B cell (primary cell): ENCODE measurements around the gene ZNF277.

Experiments used
- EZH2 ChIP-seq: IDR thresholded peaks from 2 replicates; pipeline ENCODE4 v1.6.1; 2012; ENCODE audit warnings: borderline replicate concordance, low read depth, mild to moderate bottlenecking, moderate library complexity, low read length; ENCODE audit not compliant: insufficient read depth, poor library complexity, severe bottlenecking
- TF ChIP-seq, protein P1 (sequence below): fragments of 200-600 bp; IDR thresholded peaks from one replicate; pipeline ENCODE4 v1.8.0; 2022; ENCODE audit warnings: antibody characterized with exemption, mild to moderate bottlenecking

DNA sequence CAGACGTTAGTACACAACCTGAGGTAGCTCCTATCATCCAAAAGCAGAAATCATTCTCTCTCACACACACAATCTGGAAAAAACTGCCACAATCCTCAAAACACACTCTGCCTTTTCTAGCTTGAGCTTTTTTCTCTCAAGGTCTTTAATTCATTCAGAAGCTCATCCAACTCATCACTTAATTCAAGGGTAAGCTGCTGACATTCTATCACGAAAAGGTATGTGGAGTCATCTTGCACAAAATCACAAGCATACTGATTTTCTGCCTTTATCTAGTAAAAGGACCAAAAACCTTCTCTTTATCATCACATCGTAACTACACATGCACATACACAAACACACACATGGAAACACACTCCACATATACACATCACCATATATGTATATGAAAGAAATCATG, 32.3 kb upstream of the ZNF277 start:
- TF ChIP-seq, protein P1, sequence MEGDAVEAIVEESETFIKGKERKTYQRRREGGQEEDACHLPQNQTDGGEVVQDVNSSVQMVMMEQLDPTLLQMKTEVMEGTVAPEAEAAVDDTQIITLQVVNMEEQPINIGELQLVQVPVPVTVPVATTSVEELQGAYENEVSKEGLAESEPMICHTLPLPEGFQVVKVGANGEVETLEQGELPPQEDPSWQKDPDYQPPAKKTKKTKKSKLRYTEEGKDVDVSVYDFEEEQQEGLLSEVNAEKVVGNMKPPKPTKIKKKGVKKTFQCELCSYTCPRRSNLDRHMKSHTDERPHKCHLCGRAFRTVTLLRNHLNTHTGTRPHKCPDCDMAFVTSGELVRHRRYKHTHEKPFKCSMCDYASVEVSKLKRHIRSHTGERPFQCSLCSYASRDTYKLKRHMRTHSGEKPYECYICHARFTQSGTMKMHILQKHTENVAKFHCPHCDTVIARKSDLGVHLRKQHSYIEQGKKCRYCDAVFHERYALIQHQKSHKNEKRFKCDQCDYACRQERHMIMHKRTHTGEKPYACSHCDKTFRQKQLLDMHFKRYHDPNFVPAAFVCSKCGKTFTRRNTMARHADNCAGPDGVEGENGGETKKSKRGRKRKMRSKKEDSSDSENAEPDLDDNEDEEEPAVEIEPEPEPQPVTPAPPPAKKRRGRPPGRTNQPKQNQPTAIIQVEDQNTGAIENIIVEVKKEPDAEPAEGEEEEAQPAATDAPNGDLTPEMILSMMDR = no peak
- no peak for TF ChIP-seq EZH2
